GM18867 (cell line): ENCODE data around the gene LGR6.
"Not testable (repeated sequence)": the region's sequence is repeated elsewhere in the genome, so short reads cannot be mapped to it uniquely, and the experiment has no call there.

Experiments used
- ATAC-seq: cut with Tn5 transposase; IDR thresholded peaks from one replicate; pipeline ENCODE4 v1.9.1; 2021; ENCODE audit warnings: mild to moderate bottlenecking, moderate library complexity; ENCODE audit not compliant: unreplicated experiment

Gene LGR6

GRCh38 chr1:202254454-202255252 lies 61.1 kb downstream of the LGR6 start:
- ATAC-seq = no peak

- ATAC-seq = no peak
These were observed 61.7 kb downstream of the LGR6 start for GRCh38 chr1:202255343-202255742.

GRCh38 chr1:202259705-202260104 lies 66.1 kb downstream of the LGR6 start:
- no peak for ATAC-seq

- not testable (repeated sequence) for ATAC-seq
These were observed 67.8 kb downstream of the LGR6 start for GRCh38 chr1:202261209-202261958.

- ATAC-seq = no peak
These were observed 70.0 kb downstream of the LGR6 start for GRCh38 chr1:202263628-202264027.

GRCh38 chr1:202264300-202264699 lies 70.7 kb downstream of the LGR6 start:
- no peak for ATAC-seq

- no peak for ATAC-seq
These were observed 71.1 kb downstream of the LGR6 start for GRCh38 chr1:202264726-202265125.

- ATAC-seq = no peak
These were observed 72.6 kb downstream of the LGR6 start for GRCh38 chr1:202266061-202266765.

GRCh38 chr1:202268032-202268431 lies 74.4 kb downstream of the LGR6 start:
- ATAC-seq = no peak

- no peak for ATAC-seq
These were observed 75.2 kb downstream of the LGR6 start for GRCh38 chr1:202268817-202269216.

- no peak for ATAC-seq
These were observed 77.3 kb downstream of the LGR6 start for GRCh38 chr1:202270871-202271326.

- no peak for ATAC-seq
These were observed 78.7 kb downstream of the LGR6 start for GRCh38 chr1:202272103-202272845.

- ATAC-seq = no peak
These were observed 81.0 kb downstream of the LGR6 start for GRCh38 chr1:202274611-202275010.

GRCh38 chr1:202275061-202275770 lies 81.6 kb downstream of the LGR6 start:
- no peak for ATAC-seq

GRCh38 chr1:202276081-202276715 lies 82.6 kb downstream of the LGR6 start:
- ATAC-seq = no peak

- no peak for ATAC-seq
These were observed 83.3 kb downstream of the LGR6 start for GRCh38 chr1:202276920-202277319.

- ATAC-seq = no peak
These were observed 85.2 kb downstream of the LGR6 start for GRCh38 chr1:202278751-202279150.

- ATAC-seq = no peak
These were observed 86.2 kb downstream of the LGR6 start for GRCh38 chr1:202279806-202280205.

GRCh38 chr1:202280595-202280994 lies 87.0 kb downstream of the LGR6 start:
- no peak for ATAC-seq
